C4-2B (cell line): ENCODE measurements around the gene CAMK2G.

ENCODE experiments used
- ZFX ChIP-seq: fragments of 450-650 bp; IDR thresholded peaks from 2 replicates; pipeline ENCODE4 v1.6.1; 2017
- TF ChIP-seq, protein P1 (sequence below): fragments of 450-650 bp; conservative IDR thresholded peaks from 2 replicates; pipeline ENCODE4 v1.5.1; 2017; ENCODE audit warnings: mild to moderate bottlenecking

DNA sequence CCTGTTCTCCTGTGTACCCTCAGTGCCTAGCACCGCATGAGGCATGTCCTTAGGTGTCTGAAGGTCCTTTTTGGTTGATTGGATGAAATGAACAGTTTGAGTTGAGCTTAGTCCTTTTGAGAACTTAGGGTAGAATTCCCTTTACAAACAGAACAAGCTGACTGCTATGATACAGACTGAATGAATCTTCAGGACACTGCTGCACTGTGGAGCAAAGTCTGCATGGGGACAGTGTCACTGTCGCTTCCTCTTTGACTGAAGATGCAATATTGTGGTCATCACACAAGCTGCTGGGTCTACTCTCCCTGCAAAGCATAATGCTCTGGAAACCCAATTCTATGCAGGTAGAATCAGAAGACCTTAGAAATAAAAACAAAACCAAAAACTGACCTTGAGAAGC lies 28.0 kb upstream of the CAMK2G start:
- TF ChIP-seq, protein P1, sequence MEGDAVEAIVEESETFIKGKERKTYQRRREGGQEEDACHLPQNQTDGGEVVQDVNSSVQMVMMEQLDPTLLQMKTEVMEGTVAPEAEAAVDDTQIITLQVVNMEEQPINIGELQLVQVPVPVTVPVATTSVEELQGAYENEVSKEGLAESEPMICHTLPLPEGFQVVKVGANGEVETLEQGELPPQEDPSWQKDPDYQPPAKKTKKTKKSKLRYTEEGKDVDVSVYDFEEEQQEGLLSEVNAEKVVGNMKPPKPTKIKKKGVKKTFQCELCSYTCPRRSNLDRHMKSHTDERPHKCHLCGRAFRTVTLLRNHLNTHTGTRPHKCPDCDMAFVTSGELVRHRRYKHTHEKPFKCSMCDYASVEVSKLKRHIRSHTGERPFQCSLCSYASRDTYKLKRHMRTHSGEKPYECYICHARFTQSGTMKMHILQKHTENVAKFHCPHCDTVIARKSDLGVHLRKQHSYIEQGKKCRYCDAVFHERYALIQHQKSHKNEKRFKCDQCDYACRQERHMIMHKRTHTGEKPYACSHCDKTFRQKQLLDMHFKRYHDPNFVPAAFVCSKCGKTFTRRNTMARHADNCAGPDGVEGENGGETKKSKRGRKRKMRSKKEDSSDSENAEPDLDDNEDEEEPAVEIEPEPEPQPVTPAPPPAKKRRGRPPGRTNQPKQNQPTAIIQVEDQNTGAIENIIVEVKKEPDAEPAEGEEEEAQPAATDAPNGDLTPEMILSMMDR, result no peak
- no peak for TF ChIP-seq ZFX
